Measurements from ENCODE around the gene ZNF362. TPM values are rescaled to one million over a fixed set of nuclear protein-coding genes. Genes with fewer than 3 reads are reported as not detected.

Gene ZNF362
- total RNA-seq, 2 experiments from 2014 or later: 24.7 to 26.6 TPM

GRCh38 chr1:33246171-33246570, 10.1 kb upstream of the ZNF362 start:
- Histone ChIP-seq H3K27me3 (ENCODE audit: control insufficient read depth in 1 of 2, insufficient read depth in 2 of 2, low read length in 2 of 2) (no peaks in the 10 kb centered on the region), H3K27ac (ENCODE audit: low read depth in 1 of 2, low read length in 2 of 2) (no peak overlapping the region), H3K4me1 (ENCODE audit: insufficient read depth, low read length) (no peaks in the 10 kb centered on the region), H3K9me3 (ENCODE audit: control insufficient read depth in 1 of 2, insufficient read depth in 1 of 2, low read length in 2 of 2) (no peaks in the 10 kb centered on the region), H3K36me3 (ENCODE audit: insufficient read depth, low read length) (no peaks in the 10 kb centered on the region), H3K4me3 (ENCODE audit: low read length) (no peak overlapping the region)
- ChIA-PET POLR2A (no interaction called here), CTCF (no interaction called here)
- ATAC-seq (ENCODE audit: poor library complexity): no peak
- no peaks in the 10 kb centered on the region for H3K36me3 Mint-ChIP-seq (ENCODE audit: low read depth)
- no peaks in the 10 kb centered on the region for H3K4me1 Mint-ChIP-seq (ENCODE audit: low read depth)
- peaks cover 20% of the 10 kb centered on the region for H3K27me3 Mint-ChIP-seq
- no peak for DNase-seq
- H3K4me3 Mint-ChIP-seq: no peak overlapping the region
- intact Hi-C loops (cut with DNase I, micrococcal nuclease): no loop called here
- TF ChIP-seq CTCF (IDR thresholded peaks at IDR 0.05): no peak
- no peak overlapping the region for H3K27ac Mint-ChIP-seq
- no peaks in the 10 kb centered on the region for H3K9me3 Mint-ChIP-seq

- intact Hi-C loops (cut with DNase I, micrococcal nuclease): no loop called here
- Mint-ChIP-seq H3K4me3 (no peak overlapping the region), H3K9me3 (no peaks in the 10 kb centered on the region), H3K27me3 (peaks cover 24% of the 10 kb centered on the region), H3K4me1 (ENCODE audit: low read depth) (no peaks in the 10 kb centered on the region), H3K27ac (no peak overlapping the region), H3K36me3 (ENCODE audit: low read depth) (no peaks in the 10 kb centered on the region)
- DNase-seq (no peak), ATAC-seq (ENCODE audit: poor library complexity) (no peak)
- H3K27ac ChIP-seq (ENCODE audit: low read depth in 1 of 2, low read length in 2 of 2): no peak overlapping the region
- ChIA-PET CTCF (no interaction called here), POLR2A (no interaction called here)
- no peaks in the 10 kb centered on the region for H3K4me1 ChIP-seq (ENCODE audit: insufficient read depth, low read length)
- no peak for TF ChIP-seq CTCF (IDR thresholded peaks at IDR 0.05)
- H3K9me3 ChIP-seq (ENCODE audit: control insufficient read depth in 1 of 2, insufficient read depth in 1 of 2, low read length in 2 of 2): no peaks in the 10 kb centered on the region
- H3K4me3 ChIP-seq (ENCODE audit: low read length): no peak overlapping the region
- no peaks in the 10 kb centered on the region for H3K27me3 ChIP-seq (ENCODE audit: control insufficient read depth in 1 of 2, insufficient read depth in 2 of 2, low read length in 2 of 2)
- H3K36me3 ChIP-seq (ENCODE audit: insufficient read depth, low read length): no peaks in the 10 kb centered on the region
Measured at GRCh38 chr1:33247545-33247944, 8.7 kb upstream of the ZNF362 start.

GRCh38 chr1:33248244-33248643, 8.0 kb upstream of the ZNF362 start:
- Mint-ChIP-seq H3K27ac (no peak overlapping the region), H3K4me1 (ENCODE audit: low read depth) (no peaks in the 10 kb centered on the region), H3K27me3 (peaks cover 24% of the 10 kb centered on the region), H3K4me3 (no peak overlapping the region), H3K9me3 (no peaks in the 10 kb centered on the region), H3K36me3 (ENCODE audit: low read depth) (no peaks in the 10 kb centered on the region)
- Histone ChIP-seq H3K27me3 (ENCODE audit: control insufficient read depth in 1 of 2, insufficient read depth in 2 of 2, low read length in 2 of 2) (no peaks in the 10 kb centered on the region), H3K4me3 (ENCODE audit: low read length) (no peak overlapping the region), H3K36me3 (ENCODE audit: insufficient read depth, low read length) (no peaks in the 10 kb centered on the region), H3K9me3 (ENCODE audit: control insufficient read depth in 1 of 2, insufficient read depth in 1 of 2, low read length in 2 of 2) (no peaks in the 10 kb centered on the region), H3K4me1 (ENCODE audit: insufficient read depth, low read length) (no peaks in the 10 kb centered on the region), H3K27ac (ENCODE audit: low read depth in 1 of 2, low read length in 2 of 2) (no peak overlapping the region)
- intact Hi-C loops (cut with DNase I, micrococcal nuclease): no loop called here
- POLR2A ChIA-PET: no interaction called here
- no peak for ATAC-seq (ENCODE audit: poor library complexity)
- no peak for TF ChIP-seq CTCF (IDR thresholded peaks at IDR 0.05)
- DNase-seq: no peak
- CTCF ChIA-PET: no interaction called here
